A673 (cell line): ENCODE measurements around the gene TBP.

Experiments used
- EZH2 ChIP-seq: fragments of 200-600 bp; sonication (generic); IDR thresholded peaks from 2 replicates; pipeline ENCODE4 v1.6.1; 2017; ENCODE audit warnings: borderline replicate concordance, low read depth, mild to moderate bottlenecking, mixed read lengths, antibody characterized with exemption, low read length; ENCODE audit not compliant: poor library complexity, severe bottlenecking
- TF ChIP-seq, protein P1 (sequence below): fragments of 300-800, 200-600 bp; sonication (generic); conservative IDR thresholded peaks from 2 replicates; pipeline ENCODE4 v1.5.1; 2017; ENCODE audit warnings: low read depth, mild to moderate bottlenecking, antibody characterized with exemption, low read length, moderate library complexity, mixed read lengths

DNA sequence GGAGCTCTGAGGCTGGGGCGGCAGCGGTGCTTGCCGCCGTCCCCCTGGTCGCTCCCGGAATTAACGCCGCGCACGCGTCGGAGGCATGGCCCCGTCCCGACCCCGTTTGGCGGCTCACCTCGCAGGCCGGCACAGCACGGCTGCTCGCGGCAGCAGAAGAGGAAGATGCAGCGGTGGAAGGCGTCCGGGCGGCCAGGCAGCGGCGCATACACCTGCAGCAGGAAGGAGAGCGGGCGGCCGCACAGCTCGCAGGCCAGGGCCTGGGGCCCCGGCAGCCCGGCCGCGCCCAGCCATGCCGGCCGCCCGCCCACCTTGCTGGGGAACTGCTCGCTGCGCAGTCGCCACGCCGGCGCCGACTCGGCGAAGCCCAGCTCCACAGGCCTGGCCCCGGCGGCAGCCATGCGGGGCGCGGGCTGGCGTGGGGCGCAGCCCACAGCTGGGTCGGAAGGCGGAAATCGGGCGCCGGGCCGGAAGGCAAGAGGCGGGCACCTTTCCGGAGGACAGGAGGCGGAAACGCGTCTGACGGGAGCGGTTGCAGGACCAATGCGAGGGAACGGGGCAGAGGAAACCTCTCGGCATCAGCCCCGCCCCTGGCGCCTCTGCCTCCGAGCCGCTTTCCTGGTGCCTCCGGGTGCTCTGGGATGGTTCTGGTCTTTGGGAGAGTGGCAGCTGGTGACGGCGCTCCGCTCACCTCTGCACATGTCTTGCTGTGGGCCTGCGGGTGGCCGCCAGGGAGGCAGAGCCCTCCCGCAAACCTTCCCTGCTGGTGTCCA lies 30.2 kb downstream of the TBP start, which contains the start of gene PDCD2:
- TF ChIP-seq, protein P1, sequence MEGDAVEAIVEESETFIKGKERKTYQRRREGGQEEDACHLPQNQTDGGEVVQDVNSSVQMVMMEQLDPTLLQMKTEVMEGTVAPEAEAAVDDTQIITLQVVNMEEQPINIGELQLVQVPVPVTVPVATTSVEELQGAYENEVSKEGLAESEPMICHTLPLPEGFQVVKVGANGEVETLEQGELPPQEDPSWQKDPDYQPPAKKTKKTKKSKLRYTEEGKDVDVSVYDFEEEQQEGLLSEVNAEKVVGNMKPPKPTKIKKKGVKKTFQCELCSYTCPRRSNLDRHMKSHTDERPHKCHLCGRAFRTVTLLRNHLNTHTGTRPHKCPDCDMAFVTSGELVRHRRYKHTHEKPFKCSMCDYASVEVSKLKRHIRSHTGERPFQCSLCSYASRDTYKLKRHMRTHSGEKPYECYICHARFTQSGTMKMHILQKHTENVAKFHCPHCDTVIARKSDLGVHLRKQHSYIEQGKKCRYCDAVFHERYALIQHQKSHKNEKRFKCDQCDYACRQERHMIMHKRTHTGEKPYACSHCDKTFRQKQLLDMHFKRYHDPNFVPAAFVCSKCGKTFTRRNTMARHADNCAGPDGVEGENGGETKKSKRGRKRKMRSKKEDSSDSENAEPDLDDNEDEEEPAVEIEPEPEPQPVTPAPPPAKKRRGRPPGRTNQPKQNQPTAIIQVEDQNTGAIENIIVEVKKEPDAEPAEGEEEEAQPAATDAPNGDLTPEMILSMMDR = no peak
- no peak for TF ChIP-seq EZH2
